GM12878 (cell line): ENCODE results near the gene CAMKK2. TPM values are rescaled to one million over a fixed set of nuclear protein-coding genes. Genes with fewer than 3 reads are reported as not detected.

ENCODE experiments used
- ATAC-seq: fragments of 200-7000 bp; cut with Tn5 transposase; 3 replicates; pipeline ENCODE4 v1.9.1; 2020; ENCODE audit warnings: mild to moderate bottlenecking, moderate library complexity
- BruUV-seq: library from RNA; stranded (reverse); fragments of 400-500 nt; replicated peaks from 2 replicates; lab custom pipeline; 2021; lab: Mats Ljungman, UMichigan
- CTCF ChIA-PET: fragments of 300-600 bp; sonication (Branson Sonifier 250); formaldehyde crosslinking; extraction: SDS; loops from one replicate; lab custom pipeline; 2021; ENCODE audit warnings: inconsistent platforms; lab: Yijun Ruan, JAX
- POLR2A ChIA-PET: fragments of 350-600 bp; formaldehyde crosslinking; extraction: SDS; loops from one replicate; lab custom pipeline; 2021; ENCODE audit warnings: inconsistent platforms; lab: Charles Lee
- RAD21 ChIA-PET: fragments of 300-600 bp; sonication (Branson Sonifier 250); formaldehyde crosslinking; loops from one replicate; lab custom pipeline; 2023; ENCODE audit warnings: antibody characterized with exemption; ENCODE audit not compliant: unreplicated experiment; lab: Charles Lee
- SMC1A ChIA-PET: fragments of 300-600 bp; sonication (Branson Sonifier 250); formaldehyde crosslinking; loops from one replicate; lab custom pipeline; 2023; ENCODE audit not compliant: unreplicated experiment, uncharacterized antibody; lab: Charles Lee
- DNase-seq: peaks from one replicate; pipeline ENCODE4 v3.0.0-alpha.2; 2011; ENCODE audit warnings: low read depth, low spot score
- FAIRE-seq: peaks from 3 replicates; lab custom pipeline; 2011; peaks lifted over from hg19 to GRCh38; lab: Jason Lieb, UNC
- H2AFZ ChIP-seq: 2 replicates; pipeline ENCODE4 v1.6.0; 2011; ENCODE audit warnings: low read depth, low read length, control low read depth; ENCODE audit not compliant: control insufficient read depth
- H3K27ac ChIP-seq: 2 replicates; pipeline ENCODE4 v1.5.1; 2011; ENCODE audit warnings: control low read depth; ENCODE audit not compliant: control insufficient read depth, insufficient read depth
- H3K27me3 ChIP-seq, 2 experiments: replicated peaks in 1 of 2; 2 replicates each; pipeline versions ENCODE4 v1.6.0 to v1.6.1; 2011; ENCODE audit warnings: low read length in 1 of 2; ENCODE audit not compliant: control insufficient read depth in 2 of 2, insufficient read depth in 2 of 2
- H3K36me3 ChIP-seq, 2 experiments: 2 replicates each; pipeline ENCODE4 v1.5.1; 2011; ENCODE audit warnings: low read length in 1 of 2; ENCODE audit not compliant: control insufficient read depth in 2 of 2, insufficient read depth in 2 of 2
- H3K4me1 ChIP-seq: 2 replicates; pipeline ENCODE4 v1.6.1; 2011; ENCODE audit warnings: mild to moderate bottlenecking, low read length, moderate library complexity, mixed read lengths; ENCODE audit not compliant: control insufficient read depth, insufficient read depth
- H3K4me2 ChIP-seq: 2 replicates; pipeline ENCODE4 v1.6.0; 2011; ENCODE audit warnings: control low read depth; ENCODE audit not compliant: control insufficient read depth, insufficient read depth
- H3K4me3 ChIP-seq: fragments of 200-600 bp; sonication (generic); 2 replicates; pipeline ENCODE4 v1.5.1; 2016
- H3K79me2 ChIP-seq: 2 replicates; pipeline ENCODE4 v1.6.0; 2011; ENCODE audit warnings: low read length; ENCODE audit not compliant: control insufficient read depth, insufficient read depth
- H3K9ac ChIP-seq: 2 replicates; pipeline ENCODE4 v1.8.0; 2011; ENCODE audit warnings: low read length, control low read depth, mixed read lengths; ENCODE audit not compliant: control insufficient read depth, insufficient read depth
- H3K9me3 ChIP-seq: replicated peaks from 3 replicates; pipeline ENCODE4 v1.5.1; 2011; ENCODE audit warnings: mild to moderate bottlenecking, low read length; ENCODE audit not compliant: control insufficient read depth, insufficient read depth
- H4K20me1 ChIP-seq: 2 replicates; pipeline ENCODE4 v1.6.0; 2011; ENCODE audit not compliant: control insufficient read depth, insufficient read depth
- CBFB ChIP-seq: IDR thresholded peaks from 2 replicates; pipeline ENCODE4 v1.6.1; 2016; ENCODE audit warnings: antibody characterized with exemption, low read depth
- ESRRA ChIP-seq: IDR thresholded peaks from 2 replicates; pipeline ENCODE4 v1.6.1; 2012; ENCODE audit warnings: mild to moderate bottlenecking, low read length, improper control_type of control experiment
- GATAD2B ChIP-seq: fragments of 450-650 bp; conservative IDR thresholded peaks from 2 replicates; pipeline ENCODE4 v1.6.1; 2017; ENCODE audit warnings: low read depth, mild to moderate bottlenecking, moderate library complexity
- IRF3 ChIP-seq: fragments of 450-650 bp; IDR thresholded peaks from 2 replicates; pipeline ENCODE4 v1.6.1; 2014; ENCODE audit warnings: mild to moderate bottlenecking
- RAD21 ChIP-seq: IDR thresholded peaks from 2 replicates; pipeline ENCODE4 v1.6.1; 2011; ENCODE audit warnings: mild to moderate bottlenecking, low read depth, low read length, moderate library complexity; ENCODE audit not compliant: insufficient read depth
- SMARCA5 ChIP-seq: fragments of 450-650 bp; IDR thresholded peaks from 2 replicates; pipeline ENCODE4 v1.6.1; 2017; ENCODE audit warnings: mild to moderate bottlenecking
- SUPT20H ChIP-seq: IDR thresholded peaks from 2 replicates; pipeline ENCODE4 v1.6.1; 2011; ENCODE audit warnings: low read depth, mild to moderate bottlenecking, low read length, moderate library complexity, borderline replicate concordance; ENCODE audit not compliant: control insufficient read depth
- TCF7 ChIP-seq: IDR thresholded peaks from 2 replicates; pipeline ENCODE4 v1.6.1; 2014; ENCODE audit warnings: antibody characterized with exemption, borderline replicate concordance
- ZBED1 ChIP-seq: IDR thresholded peaks from 2 replicates; pipeline ENCODE4 v1.6.1; 2016; ENCODE audit warnings: borderline replicate concordance
- ZBTB33 ChIP-seq: fragments of 450-650 bp; IDR thresholded peaks from 2 replicates; pipeline ENCODE4 v1.6.1; 2017; ENCODE audit warnings: mild to moderate bottlenecking
- ZZZ3 ChIP-seq: IDR thresholded peaks from 2 replicates; pipeline ENCODE4 v1.6.1; 2011; ENCODE audit warnings: low read depth; ENCODE audit not compliant: control insufficient read depth, insufficient read length
- WGBS: methylation state at CpG from one replicate; pipeline ENCODE4 v1.1.6; 2016; ENCODE audit warnings: low lambda C conversion rate; ENCODE audit not compliant: insufficient replicate concordance, insufficient coverage; ENCODE audit errors: missing lambda C conversion rate; 5-methylcytosine and 5-hydroxymethylcytosine counted together
- in situ Hi-C: fragments of 300-500 bp; cut with MboI; formaldehyde crosslinking; loops from 9 replicates; pipeline ENCODE4 v1.14.3; 2018; ENCODE audit warnings: mixed read lengths
- intact Hi-C: fragments of 100-400 bp; cut with micrococcal nuclease; formaldehyde crosslinking; loops from one replicate; pipeline ENCODE4 v1.14.2; 2022; ENCODE audit not compliant: unreplicated experiment
- polyA plus RNA-seq, 11 experiments: library from polyadenylated mRNA; depleted of rRNA in 4 of 11; unstranded in 6 of 11; stranded (reverse) in 5 of 11; fragments of >200 nt; fragmentation: Nextera tagmentation in 4 of 11; fragmentation: Illumina TruSeq in 1 of 11; extraction: Ambion mirVana in 4 of 11; extraction: Trizol in 1 of 11; gene quantifications; 1 replicate in 1 of 11; 2 replicates in 10 of 11; pipeline versions ENCODE4 v1.2.1 to v1.2.3, GENCODE V29; 2011 to 2016; ENCODE audit warnings: inconsistent platforms in 2 of 11, missing spikeins in 2 of 11, low read depth in 1 of 11
- total RNA-seq, 4 experiments: library from RNA; depleted of rRNA in 3 of 4; stranded (reverse); fragments of >200 nt in 3 of 4; fragmentation: Illumina TruSeq in 1 of 4; extraction: Trizol in 1 of 4; gene quantifications; 2 replicates each; pipeline versions ENCODE4 v1.2.1 to v1.2.3, GENCODE V29; 2013 to 2021
- TF ChIP-seq, protein P1 (sequence below): fragments of 150-350 bp; IDR thresholded peaks from 2 replicates; pipeline ENCODE4 v1.6.1; 2014; ENCODE audit warnings: mild to moderate bottlenecking, low read depth, low read length
- TF ChIP-seq, protein P2 (sequence below): fragments of 450-650 bp; IDR thresholded peaks from 2 replicates; pipeline ENCODE4 v1.6.1; 2018; ENCODE audit warnings: mild to moderate bottlenecking, low read depth, moderate library complexity; ENCODE audit not compliant: partially characterized antibody

Gene CAMKK2
- total and polyA plus RNA-seq, 10 of the 15 experiments (the other 5 are each of a cell fraction or from before 2014, with no cell fraction given) = 5.2 to 40.6 (median 26.6) TPM

GRCh38 chr12:121240062-121240420, 56.5 kb downstream of the CAMKK2 start (continued):
- TF ChIP-seq, protein P1, sequence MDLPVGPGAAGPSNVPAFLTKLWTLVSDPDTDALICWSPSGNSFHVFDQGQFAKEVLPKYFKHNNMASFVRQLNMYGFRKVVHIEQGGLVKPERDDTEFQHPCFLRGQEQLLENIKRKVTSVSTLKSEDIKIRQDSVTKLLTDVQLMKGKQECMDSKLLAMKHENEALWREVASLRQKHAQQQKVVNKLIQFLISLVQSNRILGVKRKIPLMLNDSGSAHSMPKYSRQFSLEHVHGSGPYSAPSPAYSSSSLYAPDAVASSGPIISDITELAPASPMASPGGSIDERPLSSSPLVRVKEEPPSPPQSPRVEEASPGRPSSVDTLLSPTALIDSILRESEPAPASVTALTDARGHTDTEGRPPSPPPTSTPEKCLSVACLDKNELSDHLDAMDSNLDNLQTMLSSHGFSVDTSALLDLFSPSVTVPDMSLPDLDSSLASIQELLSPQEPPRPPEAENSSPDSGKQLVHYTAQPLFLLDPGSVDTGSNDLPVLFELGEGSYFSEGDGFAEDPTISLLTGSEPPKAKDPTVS = no peak
- TF ChIP-seq RAD21 = no peak

GRCh38 chr12:121239351-121240061, 57.0 kb downstream of the CAMKK2 start:
- H3K4me3 ChIP-seq = no peak overlapping the region
- ChIA-PET RAD21 (interaction anchor here (0.5 to 1.8 kb wide), 5 partner anchors 8 to 145 kb away, joined by 3 to 10 read pairs (median 4); no protein-coding TSS in a partner anchor), CTCF (interaction anchor here (0.5 to 2.2 kb wide), 9 partner anchors 9 to 388 kb away, joined by 3 to 19 read pairs (median 3); no protein-coding TSS in a partner anchor), SMC1A (interaction anchor here (0.5 to 2.6 kb wide), 8 partner anchors 9 to 105 kb away, joined by 3 to 15 read pairs (median 6); no protein-coding TSS in a partner anchor), POLR2A (interaction anchor here (0.6 to 3.5 kb wide), 3 partner anchors 9 to 110 kb away, joined by 3 to 16 read pairs (median 3); no protein-coding TSS in a partner anchor)
- DNase-seq = no peak
- no peaks in the 10 kb centered on the region for H4K20me1 ChIP-seq
- in situ Hi-C loops = no loop called here
- H3K4me2 ChIP-seq = no peak overlapping the region
- BruUV-seq = TSS peak; percentile 32
- H3K36me3 ChIP-seq = peaks cover 3 to 6% of the 10 kb centered on the region in 2 experiments; a peak in 3 of 4 replicates
- no peaks in the 10 kb centered on the region for H3K79me2 ChIP-seq
- H3K4me1 ChIP-seq = peaks cover 14% of the 10 kb centered on the region
- no peak overlapping the region for H2AFZ ChIP-seq
- FAIRE-seq = peak; percentile 13
- H3K9ac ChIP-seq = no peak overlapping the region
- no peak overlapping the region; the same call in 1 of the 2 replicates for H3K27ac ChIP-seq
- no peaks in the 10 kb centered on the region for H3K9me3 ChIP-seq
- WGBS = 75% methylated on average over 6 of the region's 6 CpGs
- H3K27me3 ChIP-seq = no peaks in the 10 kb centered on the region
- intact Hi-C loops = no loop called here
- ATAC-seq = no peak
- TF ChIP-seq SUPT20H = no peak
- TF ChIP-seq, protein P2, sequence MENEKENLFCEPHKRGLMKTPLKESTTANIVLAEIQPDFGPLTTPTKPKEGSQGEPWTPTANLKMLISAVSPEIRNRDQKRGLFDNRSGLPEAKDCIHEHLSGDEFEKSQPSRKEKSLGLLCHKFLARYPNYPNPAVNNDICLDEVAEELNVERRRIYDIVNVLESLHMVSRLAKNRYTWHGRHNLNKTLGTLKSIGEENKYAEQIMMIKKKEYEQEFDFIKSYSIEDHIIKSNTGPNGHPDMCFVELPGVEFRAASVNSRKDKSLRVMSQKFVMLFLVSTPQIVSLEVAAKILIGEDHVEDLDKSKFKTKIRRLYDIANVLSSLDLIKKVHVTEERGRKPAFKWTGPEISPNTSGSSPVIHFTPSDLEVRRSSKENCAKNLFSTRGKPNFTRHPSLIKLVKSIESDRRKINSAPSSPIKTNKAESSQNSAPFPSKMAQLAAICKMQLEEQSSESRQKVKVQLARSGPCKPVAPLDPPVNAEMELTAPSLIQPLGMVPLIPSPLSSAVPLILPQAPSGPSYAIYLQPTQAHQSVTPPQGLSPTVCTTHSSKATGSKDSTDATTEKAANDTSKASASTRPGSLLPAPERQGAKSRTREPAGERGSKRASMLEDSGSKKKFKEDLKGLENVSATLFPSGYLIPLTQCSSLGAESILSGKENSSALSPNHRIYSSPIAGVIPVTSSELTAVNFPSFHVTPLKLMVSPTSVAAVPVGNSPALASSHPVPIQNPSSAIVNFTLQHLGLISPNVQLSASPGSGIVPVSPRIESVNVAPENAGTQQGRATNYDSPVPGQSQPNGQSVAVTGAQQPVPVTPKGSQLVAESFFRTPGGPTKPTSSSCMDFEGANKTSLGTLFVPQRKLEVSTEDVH = no peak
- no peak for TF ChIP-seq RAD21
- TF ChIP-seq CBFB = no peak
- TF ChIP-seq TCF7 = no peak
- no peak for TF ChIP-seq ZBED1
- TF ChIP-seq SMARCA5 = no peak
- no peak for TF ChIP-seq GATAD2B
- no peak for TF ChIP-seq ZZZ3
- no peak for TF ChIP-seq ESRRA
- TF ChIP-seq IRF3 = no peak
- no peak for TF ChIP-seq ZBTB33
